PC-9 (cell line): ENCODE data around the gene ANKRD33B. TPM values are rescaled to one million over a fixed set of nuclear protein-coding genes. Genes with fewer than 3 reads are reported as not detected.

Source experiments
- BruUV-seq: library from RNA; stranded (reverse); fragments of 400-500 nt; replicated peaks from 2 replicates; lab custom pipeline; 2021; lab: Mats Ljungman, UMichigan
- CTCF ChIA-PET: fragments of 300-600 bp; sonication (Branson Sonifier 250); formaldehyde crosslinking; loops from one replicate; lab custom pipeline; 2022; ENCODE audit warnings: antibody characterized with exemption; lab: Charles Lee
- POLR2A ChIA-PET: fragments of 300-600 bp; sonication (Branson Sonifier 250); formaldehyde crosslinking; loops from one replicate; lab custom pipeline; 2022; ENCODE audit warnings: antibody characterized with exemption; ENCODE audit not compliant: unreplicated experiment; lab: Charles Lee
- DNase-seq, 2 experiments: peaks; one replicate each; pipeline versions ENCODE4 v3.0.0 to v3.0.0-alpha.2; 2015 to 2022; ENCODE audit warnings: mixed read lengths in 1 of 2
- H2AFZ ChIP-seq: fragments of 200-600 bp; sonication (generic); 2 replicates; pipeline ENCODE4 v1.8.1; 2017; ENCODE audit warnings: antibody characterized with exemption
- H3F3A ChIP-seq: fragments of 200-600 bp; sonication (generic); 2 replicates; pipeline ENCODE4 v1.8.1; 2017; ENCODE audit warnings: antibody characterized with exemption, mild to moderate bottlenecking, low read depth; ENCODE audit not compliant: insufficient read depth
- H3K27ac ChIP-seq: fragments of 200-600 bp; sonication (generic); 2 replicates; pipeline ENCODE4 v1.6.1; 2016; ENCODE audit warnings: mixed run types
- H3K27me3 ChIP-seq: fragments of 200-600 bp; sonication (generic); 2 replicates; pipeline ENCODE4 v1.6.1; 2016; ENCODE audit warnings: low read depth, mixed run types; ENCODE audit not compliant: insufficient read depth
- H3K36me3 ChIP-seq: fragments of 200-600 bp; sonication (generic); 2 replicates; pipeline ENCODE4 v1.6.1; 2016; ENCODE audit warnings: low read depth, mixed run types
- H3K4me1 ChIP-seq: fragments of 200-600 bp; sonication (generic); replicated peaks from 2 replicates; pipeline ENCODE4 v1.6.1; 2016; ENCODE audit warnings: mixed run types; ENCODE audit not compliant: insufficient read depth
- H3K4me2 ChIP-seq: fragments of 200-600 bp; sonication (generic); 2 replicates; pipeline ENCODE4 v1.6.1; 2017; ENCODE audit warnings: mixed run types
- H3K4me3 ChIP-seq: fragments of 200-600 bp; sonication (generic); 2 replicates; pipeline ENCODE4 v1.6.1; 2016; ENCODE audit warnings: mixed run types
- H3K79me2 ChIP-seq: fragments of 200-600 bp; sonication (generic); 2 replicates; pipeline ENCODE4 v1.6.1; 2017; ENCODE audit warnings: low read depth, mixed run types
- H3K9me2 ChIP-seq: fragments of 200-600 bp; sonication (generic); 2 replicates; pipeline ENCODE4 v1.8.1; 2017; ENCODE audit warnings: mild to moderate bottlenecking; ENCODE audit not compliant: insufficient read depth
- H3K9me3 ChIP-seq: fragments of 200-600 bp; sonication (generic); 2 replicates; pipeline ENCODE4 v1.8.1; 2016; ENCODE audit warnings: low read depth; ENCODE audit not compliant: insufficient read depth
- H4K20me1 ChIP-seq: fragments of 200-600 bp; sonication (generic); 2 replicates; pipeline ENCODE4 v1.8.1; 2017; ENCODE audit not compliant: insufficient read depth
- CTCF ChIP-seq: fragments of 200-600 bp; sonication (generic); conservative IDR thresholded peaks from 2 replicates; pipeline ENCODE4 v1.6.1; 2017; ENCODE audit warnings: mixed run types, antibody characterized with exemption, mild to moderate bottlenecking, moderate library complexity
- EZH2 ChIP-seq: fragments of 200-600 bp; sonication (generic); IDR thresholded peaks from 2 replicates; pipeline ENCODE4 v1.8.0; 2017; ENCODE audit warnings: antibody characterized with exemption, low read depth
- intact Hi-C: fragments of 100-400 bp; cut with micrococcal nuclease; formaldehyde crosslinking; loops from one replicate; pipeline ENCODE4 v1.10.0; 2022; ENCODE audit not compliant: unreplicated experiment
- total RNA-seq: library from RNA; stranded (reverse); gene quantifications from 2 replicates; pipeline ENCODE4 v1.2.3, GENCODE V29; 2021

ANKRD33B gene
- total RNA-seq, 1 experiment from 2014 or later: 32.1 TPM

- Histone ChIP-seq H3K27ac (no peak overlapping the region), H3K79me2 (0 out of 2 replicates have a peak, but pooled peaks cover 18% of the 10 kb centered on the region), H3K9me2 (no peaks in the 10 kb centered on the region), H4K20me1 (no peaks in the 10 kb centered on the region), H3K36me3 (no peaks in the 10 kb centered on the region), H3F3A (no peaks in the 10 kb centered on the region; the same call in 1 of the 2 replicates), H3K4me2 (no peak overlapping the region), H3K9me3 (no peaks in the 10 kb centered on the region), H2AFZ (no peak overlapping the region), H3K4me3 (no peak overlapping the region), H3K27me3 (no peaks in the 10 kb centered on the region), H3K4me1 (peaks cover 24% of the 10 kb centered on the region)
- intact Hi-C loops: no loop called here
- no TSS peak for BruUV-seq
- no peak for DNase-seq
- TF ChIP-seq CTCF (no peak), EZH2 (no peak)
- ChIA-PET POLR2A (interaction anchor here (0.6 kb wide), 1 partner anchor 38 kb away, joined by 6 read pairs; no protein-coding TSS in a partner anchor), CTCF (no interaction called here)
Observed at GRCh38 chr5:10582512-10582897, 18.6 kb downstream of the ANKRD33B start.

DNA sequence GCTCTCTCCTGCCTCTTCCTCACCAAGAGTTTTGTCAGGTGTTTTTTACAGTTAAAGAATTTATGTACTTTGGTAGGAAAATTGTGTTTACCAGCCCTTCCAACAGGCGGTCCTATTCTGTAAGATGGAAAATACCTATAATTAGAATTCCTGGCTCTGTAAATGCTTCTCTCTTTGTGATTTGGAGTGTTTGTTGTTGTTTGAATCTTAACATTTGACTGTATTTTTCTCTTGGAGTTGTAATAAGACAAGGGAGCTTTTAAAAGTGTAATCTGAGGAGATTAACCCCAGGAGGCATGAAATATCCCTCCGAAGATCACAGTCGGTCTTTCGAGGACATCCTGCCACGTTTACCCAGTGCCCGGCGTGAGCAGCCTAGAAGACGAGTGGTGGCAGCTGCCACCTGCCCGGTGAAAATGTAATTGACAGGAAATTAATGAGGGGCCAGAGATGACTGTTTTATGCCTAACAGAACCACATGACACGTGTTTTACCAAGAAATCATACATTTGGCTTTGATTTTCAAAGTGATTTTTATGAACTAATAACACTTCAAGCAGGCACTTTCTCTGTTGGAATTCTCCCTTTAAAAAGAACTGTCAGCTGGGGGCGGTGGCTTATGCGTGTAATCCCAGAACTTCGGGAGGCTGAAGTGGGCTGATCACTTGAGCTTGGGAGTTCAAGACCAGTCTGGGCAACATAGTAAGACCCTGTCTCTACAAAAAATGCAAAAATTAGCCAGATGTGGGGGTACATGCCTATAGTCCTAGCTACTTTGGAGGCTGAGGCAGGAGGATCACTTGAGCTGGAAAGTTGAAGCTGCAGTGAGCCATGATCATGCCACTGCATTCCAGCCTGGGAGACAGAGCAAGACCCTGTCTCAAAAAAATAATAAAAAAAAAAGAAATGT is 20.0 kb downstream of the ANKRD33B start:
- Histone ChIP-seq H3K27ac (no peak overlapping the region), H3K4me2 (no peak overlapping the region), H2AFZ (no peak overlapping the region), H3K79me2 (0 out of 2 replicates have a peak, but pooled peaks cover 18% of the 10 kb centered on the region), H3K36me3 (no peaks in the 10 kb centered on the region), H3K4me3 (no peak overlapping the region), H3K4me1 (peaks cover 24% of the 10 kb centered on the region), H3F3A (no peaks in the 10 kb centered on the region; the same call in 1 of the 2 replicates), H4K20me1 (no peaks in the 10 kb centered on the region), H3K9me2 (no peaks in the 10 kb centered on the region), H3K27me3 (no peaks in the 10 kb centered on the region), H3K9me3 (no peaks in the 10 kb centered on the region)
- BruUV-seq: no TSS peak
- intact Hi-C loops: no loop called here
- TF ChIP-seq EZH2 (no peak), CTCF (no peak)
- ChIA-PET CTCF (interaction anchor here (0.7 kb wide), 1 partner anchor 42 kb away, joined by 3 read pairs; no protein-coding TSS in a partner anchor), POLR2A (no interaction called here)
- DNase-seq: no peak

- Histone ChIP-seq H3K4me3 (no peak overlapping the region), H3K27me3 (no peaks in the 10 kb centered on the region), H3K4me1 (peaks cover 24% of the 10 kb centered on the region), H3K9me2 (no peaks in the 10 kb centered on the region), H3F3A (no peaks in the 10 kb centered on the region; the same call in 1 of the 2 replicates), H3K36me3 (no peaks in the 10 kb centered on the region), H3K27ac (no peak overlapping the region), H3K9me3 (no peaks in the 10 kb centered on the region), H4K20me1 (no peaks in the 10 kb centered on the region), H2AFZ (no peak overlapping the region), H3K79me2 (0 out of 2 replicates have a peak, but pooled peaks cover 17% of the 10 kb centered on the region), H3K4me2 (no peak overlapping the region)
- ChIA-PET CTCF (interaction anchor here (0.7 kb wide), 1 partner anchor 43 kb away, joined by 3 read pairs; no protein-coding TSS in a partner anchor), POLR2A (interaction anchor here (0.6 kb wide), 2 partner anchors 43 to 172 kb away, joined by 3 to 4 read pairs; no protein-coding TSS in a partner anchor)
- TF ChIP-seq CTCF: no peak
- no peak for TF ChIP-seq EZH2
- no peak for DNase-seq
- intact Hi-C loops: no loop called here
- BruUV-seq: no TSS peak
Observed at GRCh38 chr5:10584714-10585517, 21.0 kb downstream of the ANKRD33B start.
